22Rv1 (cell line): ENCODE results near the gene HOXA4.

Source experiments
- ZFX ChIP-seq: fragments of 450-650 bp; IDR thresholded peaks from 2 replicates; pipeline ENCODE4 v1.6.1; 2017; ENCODE audit warnings: antibody characterized with exemption, borderline replicate concordance
- TF ChIP-seq, protein P1 (sequence below): fragments of 450-650 bp; IDR thresholded peaks from 2 replicates; pipeline ENCODE4 v1.5.1; 2017; ENCODE audit warnings: mild to moderate bottlenecking

DNA sequence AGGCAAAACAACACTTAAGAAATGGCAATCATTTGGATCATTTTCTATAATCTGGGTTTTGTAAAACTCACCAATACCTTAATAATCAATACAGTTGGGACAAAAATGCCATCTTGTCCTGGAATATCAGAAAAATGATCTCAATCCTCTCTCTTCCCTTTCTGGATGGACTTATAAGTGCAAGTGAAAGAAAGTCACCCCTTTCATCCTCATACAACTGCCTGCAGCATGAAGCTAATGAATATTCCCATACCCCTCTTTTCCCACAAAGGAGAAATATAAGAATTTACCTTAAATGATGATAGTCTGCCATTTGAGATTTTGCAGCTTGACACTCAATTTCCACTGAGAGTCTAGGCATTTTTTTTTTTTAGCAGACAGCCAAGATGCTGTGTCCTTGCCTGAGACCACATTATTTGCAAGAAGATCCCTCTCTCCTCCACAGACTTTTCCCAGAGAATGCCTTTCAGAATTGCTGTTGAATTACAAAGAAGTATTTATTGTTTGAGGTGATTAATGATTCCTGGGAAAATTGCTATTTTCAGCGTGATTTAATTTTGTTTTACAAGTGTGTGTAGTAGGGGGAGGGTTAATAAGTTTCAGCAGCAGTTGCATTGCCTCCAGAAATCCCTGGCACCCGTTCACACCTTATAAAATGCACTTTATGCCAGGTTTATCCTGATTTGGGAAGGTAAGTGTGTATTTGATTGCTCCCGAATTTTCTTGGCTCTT lies 3.8 kb downstream of the HOXA4 start:
- TF ChIP-seq, protein P1, sequence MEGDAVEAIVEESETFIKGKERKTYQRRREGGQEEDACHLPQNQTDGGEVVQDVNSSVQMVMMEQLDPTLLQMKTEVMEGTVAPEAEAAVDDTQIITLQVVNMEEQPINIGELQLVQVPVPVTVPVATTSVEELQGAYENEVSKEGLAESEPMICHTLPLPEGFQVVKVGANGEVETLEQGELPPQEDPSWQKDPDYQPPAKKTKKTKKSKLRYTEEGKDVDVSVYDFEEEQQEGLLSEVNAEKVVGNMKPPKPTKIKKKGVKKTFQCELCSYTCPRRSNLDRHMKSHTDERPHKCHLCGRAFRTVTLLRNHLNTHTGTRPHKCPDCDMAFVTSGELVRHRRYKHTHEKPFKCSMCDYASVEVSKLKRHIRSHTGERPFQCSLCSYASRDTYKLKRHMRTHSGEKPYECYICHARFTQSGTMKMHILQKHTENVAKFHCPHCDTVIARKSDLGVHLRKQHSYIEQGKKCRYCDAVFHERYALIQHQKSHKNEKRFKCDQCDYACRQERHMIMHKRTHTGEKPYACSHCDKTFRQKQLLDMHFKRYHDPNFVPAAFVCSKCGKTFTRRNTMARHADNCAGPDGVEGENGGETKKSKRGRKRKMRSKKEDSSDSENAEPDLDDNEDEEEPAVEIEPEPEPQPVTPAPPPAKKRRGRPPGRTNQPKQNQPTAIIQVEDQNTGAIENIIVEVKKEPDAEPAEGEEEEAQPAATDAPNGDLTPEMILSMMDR: no peak
- no peak for TF ChIP-seq ZFX
